GM12878 (cell line): ENCODE measurements around the gene DIAPH3. TPM values are rescaled to one million over a fixed set of nuclear protein-coding genes. Genes with fewer than 3 reads are reported as not detected.

ENCODE experiments used
- ATF7 ChIP-seq: fragments of 450-650 bp; IDR thresholded peaks from 2 replicates; pipeline ENCODE4 v1.6.1; 2016; ENCODE audit warnings: low read depth, mild to moderate bottlenecking
- KAT2A ChIP-seq: conservative IDR thresholded peaks from 2 replicates; pipeline ENCODE4 v1.6.1; 2011; ENCODE audit warnings: low read depth, low read length; ENCODE audit not compliant: control insufficient read depth
- PRDM15 ChIP-seq: fragments of 450-650 bp; formaldehyde crosslinking; IDR thresholded peaks from 2 replicates; pipeline ENCODE4 v1.4.0; 2020; ENCODE audit warnings: mild to moderate bottlenecking, moderate library complexity
- REST ChIP-seq: IDR thresholded peaks from 2 replicates; pipeline ENCODE4 v1.6.1; 2012; ENCODE audit warnings: mild to moderate bottlenecking, low read depth, low read length
- USF1 ChIP-seq: IDR thresholded peaks from 2 replicates; pipeline ENCODE4 v1.6.1; 2011; ENCODE audit warnings: borderline replicate concordance, low read depth, mild to moderate bottlenecking, moderate library complexity, mixed read lengths, low read length; ENCODE audit not compliant: insufficient read depth; ENCODE audit errors: extremely low read length
- ZNF217 ChIP-seq: fragments of 450-650 bp; IDR thresholded peaks from 2 replicates; pipeline ENCODE4 v1.6.1; 2017; ENCODE audit warnings: antibody characterized with exemption, mild to moderate bottlenecking
- polyA plus RNA-seq, 11 experiments: library from polyadenylated mRNA; depleted of rRNA in 4 of 11; unstranded in 6 of 11; stranded (reverse) in 5 of 11; fragments of >200 nt; fragmentation: Nextera tagmentation in 4 of 11; fragmentation: Illumina TruSeq in 1 of 11; extraction: Ambion mirVana in 4 of 11; extraction: Trizol in 1 of 11; gene quantifications; 1 replicate in 1 of 11; 2 replicates in 10 of 11; pipeline versions ENCODE4 v1.2.1 to v1.2.3, GENCODE V29; 2011 to 2016; ENCODE audit warnings: inconsistent platforms in 2 of 11, missing spikeins in 2 of 11, low read depth in 1 of 11
- total RNA-seq, 4 experiments: library from RNA; depleted of rRNA in 3 of 4; stranded (reverse); fragments of >200 nt in 3 of 4; fragmentation: Illumina TruSeq in 1 of 4; extraction: Trizol in 1 of 4; gene quantifications; 2 replicates each; pipeline versions ENCODE4 v1.2.1 to v1.2.3, GENCODE V29; 2013 to 2021

DIAPH3 gene
- total and polyA plus RNA-seq, 10 of the 15 experiments (the other 5 are each of a cell fraction or from before 2014, with no cell fraction given), result 10.1 to 25.2 (median 15.4) TPM

- TF ChIP-seq PRDM15 (CRISPR knock-in tag), result no peak
- no peak for TF ChIP-seq KAT2A
- TF ChIP-seq ZNF217, result no peak
- TF ChIP-seq ATF7, result no peak
- no peak for TF ChIP-seq USF1
- TF ChIP-seq REST, result no peak
- TF ChIP-seq, all 136 proteins: peak for 0
Measured at GRCh38 chr13:59806801-59807200, 356.9 kb downstream of the DIAPH3 start (continued).
